ENCODE measurements around the gene KRT83. TPM values are rescaled to one million over a fixed set of nuclear protein-coding genes. Genes with fewer than 3 reads are reported as not detected.
A peak's percentile ranks its signal among the peaks of the same experiment; 100 is the strongest.

KRT83 gene
- total RNA-seq, 1 experiment from 2014 or later: not detected

GRCh38 chr12:52331833-52332232, 10.6 kb upstream of the KRT83 start:
- no TSS peak for BruUV-seq (replicated peaks)
- no peak overlapping the region for H3K4me3 ChIP-seq

GRCh38 chr12:52331039-52331438, 9.8 kb upstream of the KRT83 start:
- H3K4me2 ChIP-seq: no peak overlapping the region

More at GRCh38 chr12:52331833-52332232, 10.6 kb upstream of the KRT83 start:
- Histone ChIP-seq H4K20me1 (ENCODE audit: insufficient read depth) (no peaks in the 10 kb centered on the region), H3K4me1 (replicated peaks; ENCODE audit: insufficient read depth) (peaks cover 27% of the 10 kb centered on the region), H3K79me2 (ENCODE audit: low read depth) (no peaks in the 10 kb centered on the region), H3K27ac (no peak overlapping the region), H3K36me3 (ENCODE audit: low read depth) (no peaks in the 10 kb centered on the region), H2AFZ (no peak overlapping the region), H3K9me2 (ENCODE audit: insufficient read depth) (no peaks in the 10 kb centered on the region), H3K27me3 (ENCODE audit: insufficient read depth, low read depth) (no peaks in the 10 kb centered on the region), H3K9me3 (ENCODE audit: insufficient read depth, low read depth) (no peaks in the 10 kb centered on the region), H3F3A (ENCODE audit: insufficient read depth, low read depth) (peaks cover 14% of the 10 kb centered on the region; the same call in 1 of the 2 replicates), H3K4me2 (no peak overlapping the region)
- POLR2A ChIA-PET (ENCODE audit: unreplicated experiment): interaction anchor here (0.6 kb wide), 1 partner anchor 250 kb away, joined by 3 read pairs; no protein-coding TSS in a partner anchor
- intact Hi-C loops (cut with micrococcal nuclease; ENCODE audit: unreplicated experiment): no loop called here
- no peak for DNase-seq
- CTCF ChIA-PET: interaction anchor here (0.7 kb wide), 1 partner anchor 37 kb away, joined by 3 read pairs; no protein-coding TSS in a partner anchor
- no peak for TF ChIP-seq CTCF (conservative IDR thresholded peaks at IDR 0.05)

GRCh38 chr12:52327830-52328500, 6.8 kb upstream of the KRT83 start:
- Histone ChIP-seq H2AFZ (no peak overlapping the region), H3K4me2 (no peak overlapping the region)
- POLR2A ChIA-PET (ENCODE audit: unreplicated experiment): interaction anchor here (0.6 to 1.7 kb wide), 7 partner anchors 9 to 577 kb away, joined by 3 to 8 read pairs (median 4); partner anchors contain the start of gene KRT8

More at GRCh38 chr12:52331039-52331438, 9.8 kb upstream of the KRT83 start:
- TF ChIP-seq EZH2 (IDR thresholded peaks at IDR 0.05; ENCODE audit: low read depth): no peak
- no peak for TF ChIP-seq CTCF (conservative IDR thresholded peaks at IDR 0.05)
- DNase-seq: no peak
- Histone ChIP-seq H3K36me3 (ENCODE audit: low read depth) (no peaks in the 10 kb centered on the region), H3K9me2 (ENCODE audit: insufficient read depth) (no peaks in the 10 kb centered on the region), H3K27me3 (ENCODE audit: insufficient read depth, low read depth) (no peaks in the 10 kb centered on the region), H3F3A (ENCODE audit: insufficient read depth, low read depth) (0 out of 2 replicates have a peak, but pooled peaks cover 8% of the 10 kb centered on the region), H3K9me3 (ENCODE audit: insufficient read depth, low read depth) (no peaks in the 10 kb centered on the region), H3K4me1 (replicated peaks; ENCODE audit: insufficient read depth) (peaks cover 24% of the 10 kb centered on the region), H3K79me2 (ENCODE audit: low read depth) (no peaks in the 10 kb centered on the region), H3K27ac (no peak overlapping the region), H4K20me1 (ENCODE audit: insufficient read depth) (no peaks in the 10 kb centered on the region), H3K4me3 (no peak overlapping the region), H2AFZ (no peak overlapping the region)
- no TSS peak for BruUV-seq (replicated peaks)
- intact Hi-C loops (cut with micrococcal nuclease; ENCODE audit: unreplicated experiment): no loop called here
- ChIA-PET CTCF (interaction anchor here (0.7 kb wide), 1 partner anchor 38 kb away, joined by 3 read pairs; no protein-coding TSS in a partner anchor), POLR2A (ENCODE audit: unreplicated experiment) (interaction anchor here (0.6 kb wide), 1 partner anchor 251 kb away, joined by 3 read pairs; no protein-coding TSS in a partner anchor)

More at GRCh38 chr12:52327830-52328500, 6.8 kb upstream of the KRT83 start:
- BruUV-seq (replicated peaks): no TSS peak
- Histone ChIP-seq H4K20me1 (ENCODE audit: insufficient read depth) (no peaks in the 10 kb centered on the region), H3K4me1 (replicated peaks; ENCODE audit: insufficient read depth) (peaks cover 15% of the 10 kb centered on the region), H3K9me3 (ENCODE audit: insufficient read depth, low read depth) (no peaks in the 10 kb centered on the region), H3K9me2 (ENCODE audit: insufficient read depth) (no peaks in the 10 kb centered on the region), H3K27ac (0 out of 2 replicates have a peak overlapping the region, but pooled peaks have one; percentile 28), H3F3A (ENCODE audit: insufficient read depth, low read depth) (no peaks in the 10 kb centered on the region), H3K4me3 (no peak overlapping the region), H3K79me2 (ENCODE audit: low read depth) (no peaks in the 10 kb centered on the region), H3K36me3 (ENCODE audit: low read depth) (no peaks in the 10 kb centered on the region), H3K27me3 (ENCODE audit: insufficient read depth, low read depth) (no peaks in the 10 kb centered on the region)
- intact Hi-C loops (cut with micrococcal nuclease; ENCODE audit: unreplicated experiment): loop anchor here (1.0 to 5.0 kb wide), 9 partner anchors 44 to 552 kb away; no protein-coding TSS in a partner anchor
- TF ChIP-seq CTCF (conservative IDR thresholded peaks at IDR 0.05) (no peak), EZH2 (IDR thresholded peaks at IDR 0.05; ENCODE audit: low read depth) (no peak)
- CTCF ChIA-PET: interaction anchor here (0.5 to 1.3 kb wide), 13 partner anchors 19 to 664 kb away, joined by 3 to 7 read pairs (median 4); no protein-coding TSS in a partner anchor
- no peak for DNase-seq

All from PC-9 (cell line).